HCT116 (cell line): ENCODE measurements around the gene ADRB1. TPM values are rescaled to one million over a fixed set of nuclear protein-coding genes. Genes with fewer than 3 reads are reported as not detected.

Experiments
- ATAC-seq: fragments of 200-7000 bp; cut with Tn5 transposase; 2 replicates; pipeline ENCODE4 v1.9.1; 2020; ENCODE audit warnings: mild to moderate bottlenecking, moderate library complexity
- BruUV-seq: library from RNA; stranded (reverse); fragments of 400-500 nt; replicated peaks from 2 replicates; lab custom pipeline; 2021; lab: Mats Ljungman, UMichigan
- CTCF ChIA-PET: fragments of 300-600 bp; sonication (Branson Sonifier 250); formaldehyde crosslinking; loops from one replicate; lab custom pipeline; 2021; ENCODE audit warnings: antibody characterized with exemption; lab: Charles Lee
- POLR2A ChIA-PET: fragments of 300-600, 350-600 bp; sonication (Branson Sonifier 250); formaldehyde crosslinking; loops from one replicate; lab custom pipeline; 2021; ENCODE audit warnings: antibody characterized with exemption; lab: Charles Lee
- RAD21 ChIA-PET, 2 experiments: fragments of 300-600 bp; sonication (Branson Sonifier 250); formaldehyde crosslinking; loops; one replicate each; lab custom pipeline; 2023; ENCODE audit warnings: low total read pairs in 2 of 2; ENCODE audit not compliant: uncharacterized antibody in 2 of 2, unreplicated experiment in 2 of 2, low non-redundant PET in 1 of 2; lab: Charles Lee
- DNase-seq: peaks from one replicate; pipeline ENCODE4 v3.0.0-alpha.2; 2010; ENCODE audit warnings: low read depth, low spot score
- H2AFZ ChIP-seq: fragments of 200-600 bp; shearing (Covaris generic), sonication (generic); 2 replicates; pipeline ENCODE4 v1.6.1; 2017; ENCODE audit warnings: low read depth, mixed run types, mixed read lengths, antibody characterized with exemption, low read length; ENCODE audit not compliant: poor library complexity, severe bottlenecking
- H3K27ac ChIP-seq: 2 replicates; pipeline ENCODE4 v1.5.1; 2012; ENCODE audit warnings: low read depth, low read length
- H3K27me3 ChIP-seq: fragments of 200-600 bp; sonication (generic); 2 replicates; pipeline ENCODE4 v1.6.1; 2016; ENCODE audit warnings: mixed run types, low read length, mixed read lengths; ENCODE audit not compliant: insufficient read depth
- H3K36me3 ChIP-seq, 2 experiments: fragments of 200-500 bp in 1 of 2; fragments of 200-600 bp in 1 of 2; sonication (Bioruptor generic) in 1 of 2; sonication (generic) in 1 of 2; 2 replicates each; pipeline versions ENCODE4 v1.5.1 to v1.6.1; 2014 to 2016; ENCODE audit warnings: low read length in 2 of 2, inconsistent platforms in 1 of 2, mixed read lengths in 1 of 2, mixed run types in 1 of 2; ENCODE audit not compliant: insufficient read depth in 2 of 2, control insufficient read depth in 1 of 2
- H3K4me1 ChIP-seq, 2 experiments: fragments of 200-600 bp in 1 of 2; sonication (generic) in 1 of 2; 2 replicates each; pipeline versions ENCODE4 v1.5.1 to v1.6.1; 2012 to 2017; ENCODE audit warnings: low read length in 2 of 2, inconsistent platforms in 1 of 2, mild to moderate bottlenecking in 1 of 2, mixed read lengths in 1 of 2, mixed run types in 1 of 2, moderate library complexity in 1 of 2; ENCODE audit not compliant: insufficient read depth in 2 of 2, control insufficient read depth in 1 of 2
- H3K4me2 ChIP-seq: fragments of 200-600 bp; sonication (generic); 2 replicates; pipeline ENCODE4 v1.6.1; 2017; ENCODE audit warnings: mixed run types, low read length, mixed read lengths
- H3K4me3 ChIP-seq, 2 experiments: fragments of 200-600 bp in 1 of 2; sonication (generic) in 1 of 2; replicated peaks in 1 of 2; 2 replicates each; pipeline ENCODE4 v1.5.1; 2011 to 2016; ENCODE audit warnings: low read length in 2 of 2, control low read depth in 1 of 2, low read depth in 1 of 2, mild to moderate bottlenecking in 1 of 2, mixed read lengths in 1 of 2, mixed run types in 1 of 2
- H3K79me2 ChIP-seq: fragments of 200-600 bp; sonication (generic); 2 replicates; pipeline ENCODE4 v1.6.1; 2017; ENCODE audit warnings: mild to moderate bottlenecking, mixed run types, low read length, moderate library complexity, mixed read lengths; ENCODE audit not compliant: insufficient read depth
- H3K9ac ChIP-seq: fragments of 200-600 bp; sonication (generic); 2 replicates; pipeline ENCODE4 v1.6.1; 2016; ENCODE audit warnings: low read length, mixed read lengths
- H3K9me2 ChIP-seq: fragments of 200-600 bp; sonication (generic), shearing (Covaris generic); 2 replicates; pipeline ENCODE4 v1.6.1; 2017; ENCODE audit warnings: mixed run types, mild to moderate bottlenecking, moderate library complexity; ENCODE audit not compliant: insufficient read depth
- H3K9me3 ChIP-seq, 2 experiments: fragments of 200-500 bp in 1 of 2; fragments of 200-600 bp in 1 of 2; sonication (Bioruptor generic) in 1 of 2; sonication (generic) in 1 of 2; 2 replicates each; pipeline ENCODE4 v1.6.1; 2014 to 2017; ENCODE audit warnings: low read length in 2 of 2, mixed read lengths in 2 of 2, inconsistent platforms in 1 of 2, low read depth in 1 of 2, mild to moderate bottlenecking in 1 of 2, mixed run types in 1 of 2, moderate library complexity in 1 of 2; ENCODE audit not compliant: control insufficient read depth in 1 of 2, insufficient read depth in 1 of 2
- H4K20me1 ChIP-seq: fragments of 200-600 bp; sonication (generic), shearing (Covaris generic); 2 replicates; pipeline ENCODE4 v1.6.1; 2017; ENCODE audit warnings: mixed run types, mild to moderate bottlenecking, moderate library complexity; ENCODE audit not compliant: insufficient read depth
- CEBPB ChIP-seq: IDR thresholded peaks from 2 replicates; pipeline ENCODE4 v1.6.1; 2012; ENCODE audit warnings: low read depth
- CTCF ChIP-seq, 3 experiments: fragments of 200-600 bp in 1 of 3; sonication (generic) in 1 of 3; IDR thresholded peaks in 2 of 3; conservative IDR thresholded peaks in 1 of 3; 2 replicates each; pipeline ENCODE4 v1.5.1; 2012 to 2017; ENCODE audit warnings: low read depth in 2 of 3, low read length in 2 of 3, antibody characterized with exemption in 1 of 3, borderline replicate concordance in 1 of 3, control low read depth in 1 of 3, mild to moderate bottlenecking in 1 of 3, mixed read lengths in 1 of 3, mixed run types in 1 of 3, moderate library complexity in 1 of 3; ENCODE audit not compliant: insufficient read depth in 1 of 3
- EGR1 ChIP-seq: IDR thresholded peaks from 2 replicates; pipeline ENCODE4 v1.6.1; 2012; ENCODE audit warnings: low read depth
- FOSL1 ChIP-seq: IDR thresholded peaks from 2 replicates; pipeline ENCODE4 v1.6.1; 2012; ENCODE audit warnings: low read depth
- RAD21 ChIP-seq: IDR thresholded peaks from 2 replicates; pipeline ENCODE4 v1.6.1; 2012; ENCODE audit warnings: low read depth, mild to moderate bottlenecking
- SP1 ChIP-seq: IDR thresholded peaks from 2 replicates; pipeline ENCODE4 v1.6.1; 2012; ENCODE audit warnings: low read depth
- TCF7L2 ChIP-seq: IDR thresholded peaks from 2 replicates; pipeline ENCODE4 v1.7.0; 2011; ENCODE audit warnings: borderline replicate concordance, inconsistent platforms; ENCODE audit not compliant: insufficient read depth, insufficient read length; ENCODE audit errors: extremely low read depth
- ZBTB33 ChIP-seq: IDR thresholded peaks from 2 replicates; pipeline ENCODE4 v1.6.1; 2011; ENCODE audit warnings: mild to moderate bottlenecking, low read length, moderate library complexity; ENCODE audit not compliant: insufficient replicate concordance; ENCODE audit errors: extremely low read depth
- intact Hi-C: fragments of 100-400 bp; cut with micrococcal nuclease; formaldehyde crosslinking; loops from 2 replicates; pipeline ENCODE4 v1.10.0; 2022
- total RNA-seq: library from RNA; stranded (reverse); gene quantifications from one replicate; pipeline ENCODE4 v1.2.1, GENCODE V29; 2021; ENCODE audit not compliant: unreplicated experiment
- TF ChIP-seq, protein P1 (sequence below): IDR thresholded peaks from 2 replicates; pipeline ENCODE4 v1.6.1; 2012; ENCODE audit warnings: low read depth
- TF ChIP-seq, protein P2 (sequence below): IDR thresholded peaks from 2 replicates; pipeline ENCODE4 v1.6.1; 2012

ADRB1 gene
- total RNA-seq, 1 experiment from 2014 or later, result 0.89 TPM

- Histone ChIP-seq H3K36me3 (no peaks in the 10 kb centered on the region), H3K4me1 (peaks cover 17 to 26% of the 10 kb centered on the region in 2 experiments), H3K27ac (no peak overlapping the region), H2AFZ (no peak overlapping the region), H4K20me1 (no peaks in the 10 kb centered on the region), H3K79me2 (no peaks in the 10 kb centered on the region), H3K4me3 (no peak overlapping the region), H3K9me3 (no peaks in the 10 kb centered on the region), H3K27me3 (no peaks in the 10 kb centered on the region)
- CTCF ChIA-PET, result no interaction called here
- POLR2A ChIA-PET, result interaction anchor here (0.6 to 1.0 kb wide), 3 partner anchors 9 to 21 kb away, joined by 3 to 6 read pairs (median 3); no protein-coding TSS in a partner anchor
- RAD21 ChIA-PET, result no interaction called here
- TF ChIP-seq CTCF (IDR thresholded peaks at IDR 0.05 in 2 of 3, conservative IDR thresholded peaks at IDR 0.05 in 1 of 3; ENCODE audit: borderline replicate concordance in 1 of 3, insufficient read depth in 1 of 3, low read depth in 2 of 3, low read length in 2 of 3), result no peak
- no peak for TF ChIP-seq EGR1
- TF ChIP-seq ZBTB33, result no peak
- TF ChIP-seq TCF7L2, result no peak
- TF ChIP-seq RAD21, result no peak
- TF ChIP-seq FOSL1, result no peak
- TF ChIP-seq, protein P1, sequence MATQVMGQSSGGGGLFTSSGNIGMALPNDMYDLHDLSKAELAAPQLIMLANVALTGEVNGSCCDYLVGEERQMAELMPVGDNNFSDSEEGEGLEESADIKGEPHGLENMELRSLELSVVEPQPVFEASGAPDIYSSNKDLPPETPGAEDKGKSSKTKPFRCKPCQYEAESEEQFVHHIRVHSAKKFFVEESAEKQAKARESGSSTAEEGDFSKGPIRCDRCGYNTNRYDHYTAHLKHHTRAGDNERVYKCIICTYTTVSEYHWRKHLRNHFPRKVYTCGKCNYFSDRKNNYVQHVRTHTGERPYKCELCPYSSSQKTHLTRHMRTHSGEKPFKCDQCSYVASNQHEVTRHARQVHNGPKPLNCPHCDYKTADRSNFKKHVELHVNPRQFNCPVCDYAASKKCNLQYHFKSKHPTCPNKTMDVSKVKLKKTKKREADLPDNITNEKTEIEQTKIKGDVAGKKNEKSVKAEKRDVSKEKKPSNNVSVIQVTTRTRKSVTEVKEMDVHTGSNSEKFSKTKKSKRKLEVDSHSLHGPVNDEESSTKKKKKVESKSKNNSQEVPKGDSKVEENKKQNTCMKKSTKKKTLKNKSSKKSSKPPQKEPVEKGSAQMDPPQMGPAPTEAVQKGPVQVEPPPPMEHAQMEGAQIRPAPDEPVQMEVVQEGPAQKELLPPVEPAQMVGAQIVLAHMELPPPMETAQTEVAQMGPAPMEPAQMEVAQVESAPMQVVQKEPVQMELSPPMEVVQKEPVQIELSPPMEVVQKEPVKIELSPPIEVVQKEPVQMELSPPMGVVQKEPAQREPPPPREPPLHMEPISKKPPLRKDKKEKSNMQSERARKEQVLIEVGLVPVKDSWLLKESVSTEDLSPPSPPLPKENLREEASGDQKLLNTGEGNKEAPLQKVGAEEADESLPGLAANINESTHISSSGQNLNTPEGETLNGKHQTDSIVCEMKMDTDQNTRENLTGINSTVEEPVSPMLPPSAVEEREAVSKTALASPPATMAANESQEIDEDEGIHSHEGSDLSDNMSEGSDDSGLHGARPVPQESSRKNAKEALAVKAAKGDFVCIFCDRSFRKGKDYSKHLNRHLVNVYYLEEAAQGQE, result no peak
- TF ChIP-seq, protein P2, sequence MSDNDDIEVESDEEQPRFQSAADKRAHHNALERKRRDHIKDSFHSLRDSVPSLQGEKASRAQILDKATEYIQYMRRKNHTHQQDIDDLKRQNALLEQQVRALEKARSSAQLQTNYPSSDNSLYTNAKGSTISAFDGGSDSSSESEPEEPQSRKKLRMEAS, result no peak
- TF ChIP-seq CEBPB, result no peak
- TF ChIP-seq SP1, result no peak
- TF ChIP-seq, all 23 proteins: peak for 0
- no TSS peak for BruUV-seq
- Histone ChIP-seq H3K4me2 (no peak overlapping the region), H3K9ac (no peak overlapping the region), H3K9me2 (no peaks in the 10 kb centered on the region)
- intact Hi-C loops, result no loop called here
- DNase-seq (no peak), ATAC-seq (no peak)
These were observed 21.7 kb upstream of the ADRB1 start for GRCh38 chr10:114021717-114022680.
